Skeletal muscle cell (primary cell): Measurements from ENCODE around the gene OLFML3.
"Not testable (repeated sequence)": the region's sequence is repeated elsewhere in the genome, so short reads cannot be mapped to it uniquely, and the experiment has no call there.

Experiments used
- DNase-seq: peaks from one replicate; pipeline ENCODE4 v3.0.0-alpha.2; 2010; ENCODE audit warnings: low read depth
- H3K4me3 ChIP-seq: 2 replicates; pipeline ENCODE4 v1.5.1; 2011; ENCODE audit warnings: low read depth, mild to moderate bottlenecking, control low read depth, low read length, moderate library complexity

The OLFML3 gene

DNA sequence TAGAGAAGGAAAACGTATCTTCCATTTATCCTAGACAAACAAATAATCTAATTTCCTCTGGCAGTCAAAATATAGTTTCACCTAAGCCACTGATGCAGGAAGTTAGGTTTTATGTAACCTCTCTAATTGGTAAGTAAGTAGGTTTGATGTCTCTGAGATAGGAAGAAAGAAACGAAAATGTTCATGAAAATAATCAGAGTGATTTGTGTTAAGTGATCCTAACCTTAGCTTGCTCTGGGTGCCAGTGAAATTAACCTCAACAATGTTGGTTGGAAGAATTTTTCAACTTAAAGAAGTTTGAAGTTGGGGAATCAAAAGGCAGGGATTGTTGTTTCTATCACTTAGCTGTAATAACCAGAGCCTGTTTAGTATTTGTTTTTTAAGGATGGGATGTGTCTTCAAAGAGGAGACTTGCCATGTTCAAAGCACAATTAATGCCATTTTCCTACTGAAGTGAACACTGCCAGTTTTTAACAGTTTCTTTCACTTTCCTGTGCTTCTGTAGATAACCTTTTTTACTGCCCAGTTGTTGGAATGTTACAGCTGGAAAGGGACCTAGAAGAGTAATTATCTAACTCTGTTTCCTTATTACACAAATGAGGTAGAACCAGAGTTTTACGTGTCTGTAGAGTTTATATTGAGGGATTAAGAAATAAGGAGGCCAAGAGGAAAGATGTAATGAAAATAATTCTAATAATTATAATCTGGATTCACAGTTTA lies 31.7 kb upstream of the OLFML3 start:
- H3K4me3 ChIP-seq, result no peak overlapping the region
- DNase-seq, result no peak

DNA sequence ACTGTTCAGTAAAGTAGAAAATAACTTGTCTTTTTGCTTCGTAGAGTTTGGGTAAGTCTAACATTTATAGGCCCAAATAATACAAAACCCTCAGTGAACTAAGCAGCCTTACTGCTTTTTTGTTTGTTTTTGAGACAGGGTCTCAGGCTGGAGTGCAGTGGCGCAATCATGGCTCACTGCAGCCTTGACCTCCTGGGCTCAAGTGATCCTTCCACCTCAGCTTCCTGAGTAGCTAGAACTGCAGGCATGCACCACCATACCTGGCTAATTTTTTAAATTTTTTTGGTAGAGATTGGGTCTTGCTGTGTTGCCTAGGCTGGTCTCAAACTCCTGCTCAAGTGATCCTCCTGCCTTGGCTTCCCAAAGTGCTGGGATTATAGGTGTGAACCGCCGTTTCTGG lies 31.1 kb upstream of the OLFML3 start:
- not testable (repeated sequence) for H3K4me3 ChIP-seq, DNase-seq

DNA sequence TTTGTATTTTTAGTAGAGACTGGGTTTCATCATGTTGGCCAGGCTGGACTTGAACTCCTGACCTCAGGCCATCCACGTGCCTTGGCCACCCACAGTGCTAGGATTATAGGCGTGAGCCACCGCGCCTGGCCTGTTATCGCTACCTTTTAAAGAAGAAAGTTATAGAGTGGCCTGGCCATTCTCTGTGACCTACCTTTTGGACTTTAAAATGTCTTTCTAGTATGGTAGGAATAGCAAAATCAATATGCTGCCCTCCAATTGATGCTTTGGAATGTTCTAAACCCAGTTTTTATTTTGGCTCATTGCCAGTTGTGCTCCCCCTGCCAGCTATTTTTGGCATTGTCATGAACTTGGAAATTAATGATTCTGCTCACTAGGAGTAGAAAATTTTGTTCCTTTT lies 30.3 kb upstream of the OLFML3 start:
- DNase-seq, result no peak
- no peak overlapping the region for H3K4me3 ChIP-seq

DNA sequence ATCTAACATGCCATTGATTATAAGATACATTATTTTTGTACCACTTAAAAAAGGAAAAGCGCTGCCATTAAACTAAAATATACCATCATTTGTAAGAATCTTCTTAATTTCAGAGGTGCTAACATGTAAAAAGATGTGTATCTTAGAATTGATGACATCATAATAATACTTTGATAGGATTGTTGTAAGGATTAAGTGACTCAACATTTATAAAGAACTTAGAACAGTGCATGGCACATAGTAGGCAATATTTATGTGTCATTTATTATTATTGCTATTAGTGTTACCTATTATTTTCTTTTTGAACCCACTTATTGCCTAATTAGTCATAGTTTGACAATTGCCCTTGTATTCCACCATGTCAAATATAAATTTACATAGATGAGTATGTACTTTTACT lies 28.4 kb upstream of the OLFML3 start:
- no peak overlapping the region for H3K4me3 ChIP-seq
- DNase-seq, result no peak

DNA sequence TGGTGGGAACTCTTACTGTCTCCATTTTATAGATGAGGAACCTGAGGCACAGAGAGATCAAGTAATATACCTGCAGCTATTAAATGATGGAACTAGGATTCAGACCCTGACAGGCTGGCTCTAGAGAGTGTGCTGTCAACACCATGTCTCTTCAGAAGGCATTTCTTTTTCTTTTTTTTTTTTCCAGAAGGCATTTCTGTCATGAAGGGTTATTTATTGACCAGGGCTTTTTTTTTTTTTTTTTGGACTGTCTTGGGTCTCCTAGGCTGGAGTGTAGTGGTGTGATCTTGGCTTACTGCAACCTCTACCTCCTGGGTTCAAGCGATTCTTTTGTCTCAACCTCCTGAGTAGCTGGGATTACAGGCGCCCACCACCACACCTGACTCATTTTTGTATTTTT lies 27.6 kb upstream of the OLFML3 start:
- no peak for DNase-seq
- H3K4me3 ChIP-seq, result no peak overlapping the region

DNA sequence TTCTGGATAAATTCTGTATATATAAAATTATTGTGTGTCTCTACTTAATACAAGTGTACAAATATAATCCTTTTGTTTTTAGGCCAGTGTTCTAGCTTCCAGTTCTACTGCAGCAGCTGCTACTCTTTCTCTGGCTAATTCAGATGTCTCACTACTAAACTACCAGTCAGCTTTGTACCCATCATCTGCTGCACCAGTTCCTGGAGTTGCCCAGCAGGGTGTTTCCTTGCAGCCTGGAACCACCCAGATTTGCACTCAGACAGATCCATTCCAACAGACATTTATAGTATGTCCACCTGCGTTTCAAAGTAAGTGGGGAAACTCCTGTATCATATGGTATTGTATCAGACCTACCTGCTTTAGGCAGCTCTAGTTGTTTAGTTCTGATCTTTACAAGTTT lies 21.3 kb upstream of the OLFML3 start:
- DNase-seq, result no peak
- no peak overlapping the region for H3K4me3 ChIP-seq

DNA sequence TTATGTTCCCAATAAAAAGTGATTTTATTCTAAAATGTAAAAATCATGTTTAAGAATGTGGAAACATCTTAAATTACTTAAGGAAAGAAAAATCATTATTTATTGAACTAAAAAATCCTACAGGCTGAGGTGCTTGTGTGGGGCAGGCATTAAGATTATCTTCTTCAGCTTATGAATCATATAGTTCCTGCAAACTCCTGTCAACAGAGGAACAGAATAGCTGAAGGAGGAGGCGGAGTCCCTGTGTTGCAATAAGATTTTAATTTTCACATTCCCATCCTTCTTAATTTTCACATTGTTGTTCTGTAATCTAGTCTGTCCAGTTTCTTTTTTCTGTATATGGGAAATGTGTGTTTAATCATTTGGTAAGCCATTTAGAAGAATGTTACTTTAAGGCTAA lies 20.6 kb upstream of the OLFML3 start:
- DNase-seq, result no peak

DNA sequence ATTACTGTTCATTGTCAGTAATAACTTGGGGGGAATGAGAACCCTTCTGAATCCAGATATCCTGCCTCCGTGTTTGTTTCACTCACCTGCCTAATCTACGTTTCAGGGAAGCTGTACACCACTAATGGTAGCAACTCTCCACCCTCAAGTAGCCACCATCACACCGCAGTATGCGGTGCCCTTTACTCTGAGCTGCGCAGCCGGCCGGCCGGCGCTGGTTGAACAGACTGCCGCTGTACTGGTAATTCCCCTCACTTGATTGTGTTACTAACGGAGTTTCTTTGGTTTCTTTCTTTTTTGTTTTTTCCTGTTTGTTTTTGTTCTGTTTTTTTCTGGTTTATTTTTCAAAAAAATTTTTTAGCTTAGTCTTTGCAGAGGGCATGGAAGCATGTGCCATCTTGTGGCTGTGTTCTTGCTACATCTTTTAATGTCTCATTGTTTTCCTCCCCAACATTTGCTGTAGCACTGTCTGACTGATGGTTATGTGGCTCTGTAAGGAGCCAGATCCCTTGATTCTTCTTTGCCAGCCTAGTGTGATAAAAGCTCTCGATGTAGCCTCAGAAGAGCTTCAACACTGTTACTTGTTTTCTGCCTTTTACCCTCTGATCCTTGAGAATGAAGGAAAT lies 15.9 kb upstream of the OLFML3 start:
- H3K4me3 ChIP-seq, result no peak overlapping the region
- no peak for DNase-seq

More for the DNA sequence above, 20.6 kb upstream of the OLFML3 start:
- H3K4me3 ChIP-seq, result no peak overlapping the region

DNA sequence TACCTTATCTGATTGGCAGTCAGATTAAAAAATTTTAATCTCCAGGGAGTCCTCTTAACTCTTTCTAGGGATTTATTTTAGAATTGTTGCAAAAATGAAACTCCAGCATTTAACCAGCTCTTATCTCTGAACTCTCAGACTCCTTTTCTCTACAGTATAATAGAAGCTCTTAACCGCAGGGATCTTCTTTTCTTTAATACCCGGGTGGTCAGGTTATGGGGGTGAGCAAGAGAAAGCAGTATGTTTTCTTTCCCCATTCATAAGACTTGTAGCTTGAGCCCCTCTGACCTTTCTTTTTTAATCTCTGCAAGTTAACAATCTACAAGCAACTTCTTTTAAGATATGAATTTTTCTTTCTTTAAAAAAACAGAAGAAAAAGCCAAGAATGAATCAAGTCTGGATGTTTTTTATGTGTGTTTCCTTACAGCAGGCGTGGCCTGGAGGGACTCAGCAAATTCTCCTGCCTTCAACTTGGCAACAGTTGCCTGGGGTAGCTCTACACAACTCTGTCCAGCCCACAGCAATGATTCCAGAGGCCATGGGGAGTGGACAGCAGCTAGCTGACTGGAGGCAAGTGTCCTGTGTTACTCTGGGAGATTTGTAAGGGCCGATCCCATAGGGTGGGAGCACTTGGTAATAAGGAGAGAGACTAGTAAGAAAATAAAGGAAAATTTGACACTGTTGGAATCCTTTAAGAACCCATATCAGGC lies 13.4 kb upstream of the OLFML3 start:
- DNase-seq, result no peak

DNA sequence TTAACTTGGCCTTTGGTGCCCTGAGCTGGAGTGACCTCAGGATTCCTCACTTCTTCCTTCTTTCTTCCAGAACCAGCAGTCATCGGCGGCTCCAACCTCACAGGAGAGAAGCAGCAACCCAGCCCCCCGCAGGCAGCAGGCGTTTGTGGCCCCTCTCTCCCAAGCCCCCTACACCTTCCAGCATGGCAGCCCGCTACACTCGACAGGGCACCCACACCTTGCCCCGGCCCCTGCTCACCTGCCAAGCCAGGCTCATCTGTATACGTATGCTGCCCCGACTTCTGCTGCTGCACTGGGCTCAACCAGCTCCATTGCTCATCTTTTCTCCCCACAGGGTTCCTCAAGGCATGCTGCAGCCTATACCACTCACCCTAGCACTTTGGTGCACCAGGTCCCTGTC lies 6.3 kb upstream of the OLFML3 start:
- DNase-seq, result no peak
- H3K4me3 ChIP-seq, result no peak overlapping the region

More for the DNA sequence above, 13.4 kb upstream of the OLFML3 start:
- H3K4me3 ChIP-seq, result no peak overlapping the region

DNA sequence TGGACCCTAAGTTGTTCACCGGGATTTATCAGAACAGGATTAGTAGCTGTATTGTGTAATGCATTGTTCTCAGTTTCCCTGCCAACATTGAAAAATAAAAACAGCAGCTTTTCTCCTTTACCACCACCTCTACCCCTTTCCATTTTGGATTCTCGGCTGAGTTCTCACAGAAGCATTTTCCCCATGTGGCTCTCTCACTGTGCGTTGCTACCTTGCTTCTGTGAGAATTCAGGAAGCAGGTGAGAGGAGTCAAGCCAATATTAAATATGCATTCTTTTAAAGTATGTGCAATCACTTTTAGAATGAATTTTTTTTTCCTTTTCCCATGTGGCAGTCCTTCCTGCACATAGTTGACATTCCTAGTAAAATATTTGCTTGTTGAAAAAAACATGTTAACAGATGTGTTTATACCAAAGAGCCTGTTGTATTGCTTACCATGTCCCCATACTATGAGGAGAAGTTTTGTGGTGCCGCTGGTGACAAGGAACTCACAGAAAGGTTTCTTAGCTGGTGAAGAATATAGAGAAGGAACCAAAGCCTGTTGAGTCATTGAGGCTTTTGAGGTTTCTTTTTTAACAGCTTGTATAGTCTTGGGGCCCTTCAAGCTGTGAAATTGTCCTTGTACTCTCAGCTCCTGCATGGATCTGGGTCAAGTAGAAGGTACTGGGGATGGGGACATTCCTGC lies 3.9 kb upstream of the OLFML3 start:
- DNase-seq, result peak; percentile 8
- H3K4me3 ChIP-seq, result no peak overlapping the region

DNA sequence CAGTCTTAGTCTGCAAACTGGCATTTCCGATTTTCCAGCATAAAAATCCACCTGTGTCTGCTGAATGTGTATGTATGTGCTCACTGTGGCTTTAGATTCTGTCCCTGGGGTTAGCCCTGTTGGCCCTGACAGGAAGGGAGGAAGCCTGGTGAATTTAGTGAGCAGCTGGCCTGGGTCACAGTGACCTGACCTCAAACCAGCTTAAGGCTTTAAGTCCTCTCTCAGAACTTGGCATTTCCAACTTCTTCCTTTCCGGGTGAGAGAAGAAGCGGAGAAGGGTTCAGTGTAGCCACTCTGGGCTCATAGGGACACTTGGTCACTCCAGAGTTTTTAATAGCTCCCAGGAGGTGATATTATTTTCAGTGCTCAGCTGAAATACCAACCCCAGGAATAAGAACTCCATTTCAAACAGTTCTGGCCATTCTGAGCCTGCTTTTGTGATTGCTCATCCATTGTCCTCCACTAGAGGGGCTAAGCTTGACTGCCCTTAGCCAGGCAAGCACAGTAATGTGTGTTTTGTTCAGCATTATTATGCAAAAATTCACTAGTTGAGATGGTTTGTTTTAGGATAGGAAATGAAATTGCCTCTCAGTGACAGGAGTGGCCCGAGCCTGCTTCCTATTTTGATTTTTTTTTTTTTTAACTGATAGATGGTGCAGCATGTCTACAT lies 2.5 kb upstream of the OLFML3 start:
- peak; percentile 27 for DNase-seq
- H3K4me3 ChIP-seq, result no peak overlapping the region

DNA sequence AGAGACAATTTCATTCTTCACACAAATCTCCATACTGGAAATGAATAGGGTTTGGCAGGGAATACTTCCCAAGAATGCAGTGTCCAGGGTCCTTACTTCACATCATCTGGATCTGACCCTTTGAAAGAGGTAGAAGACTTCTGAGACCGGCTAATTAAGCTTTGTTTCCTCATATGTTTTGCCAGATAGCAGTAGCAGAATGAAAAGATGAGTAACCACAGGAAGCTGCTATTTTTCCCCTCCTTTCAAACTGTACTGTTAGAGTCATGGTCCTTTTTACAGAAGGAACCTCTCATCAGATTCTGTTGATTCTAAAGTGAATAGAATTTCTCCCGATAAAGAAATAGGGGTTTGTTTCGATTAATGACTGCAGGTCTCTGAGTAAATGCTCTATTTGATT lies 1.4 kb upstream of the OLFML3 start:
- H3K4me3 ChIP-seq, result no peak overlapping the region
- no peak for DNase-seq

DNA sequence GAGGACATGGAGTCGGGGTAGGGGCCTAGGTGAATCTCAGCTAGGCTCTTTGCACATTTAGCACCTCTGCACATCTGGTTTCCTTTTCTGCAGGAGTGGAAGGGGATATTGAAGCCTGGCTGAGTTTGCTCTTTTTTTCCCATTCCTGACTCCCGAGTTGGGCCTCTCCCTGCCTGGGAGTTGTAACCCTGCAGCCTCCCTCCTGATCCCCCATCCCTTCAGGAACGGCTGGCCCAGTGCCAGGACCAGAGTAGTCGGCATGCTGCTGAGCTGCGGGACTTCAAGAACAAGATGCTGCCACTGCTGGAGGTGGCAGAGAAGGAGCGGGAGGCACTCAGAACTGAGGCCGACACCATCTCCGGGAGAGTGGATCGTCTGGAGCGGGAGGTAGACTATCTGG lies 836 bp downstream of the OLFML3 start:
- peak overlapping the region; percentile 54 for H3K4me3 ChIP-seq

DNA sequence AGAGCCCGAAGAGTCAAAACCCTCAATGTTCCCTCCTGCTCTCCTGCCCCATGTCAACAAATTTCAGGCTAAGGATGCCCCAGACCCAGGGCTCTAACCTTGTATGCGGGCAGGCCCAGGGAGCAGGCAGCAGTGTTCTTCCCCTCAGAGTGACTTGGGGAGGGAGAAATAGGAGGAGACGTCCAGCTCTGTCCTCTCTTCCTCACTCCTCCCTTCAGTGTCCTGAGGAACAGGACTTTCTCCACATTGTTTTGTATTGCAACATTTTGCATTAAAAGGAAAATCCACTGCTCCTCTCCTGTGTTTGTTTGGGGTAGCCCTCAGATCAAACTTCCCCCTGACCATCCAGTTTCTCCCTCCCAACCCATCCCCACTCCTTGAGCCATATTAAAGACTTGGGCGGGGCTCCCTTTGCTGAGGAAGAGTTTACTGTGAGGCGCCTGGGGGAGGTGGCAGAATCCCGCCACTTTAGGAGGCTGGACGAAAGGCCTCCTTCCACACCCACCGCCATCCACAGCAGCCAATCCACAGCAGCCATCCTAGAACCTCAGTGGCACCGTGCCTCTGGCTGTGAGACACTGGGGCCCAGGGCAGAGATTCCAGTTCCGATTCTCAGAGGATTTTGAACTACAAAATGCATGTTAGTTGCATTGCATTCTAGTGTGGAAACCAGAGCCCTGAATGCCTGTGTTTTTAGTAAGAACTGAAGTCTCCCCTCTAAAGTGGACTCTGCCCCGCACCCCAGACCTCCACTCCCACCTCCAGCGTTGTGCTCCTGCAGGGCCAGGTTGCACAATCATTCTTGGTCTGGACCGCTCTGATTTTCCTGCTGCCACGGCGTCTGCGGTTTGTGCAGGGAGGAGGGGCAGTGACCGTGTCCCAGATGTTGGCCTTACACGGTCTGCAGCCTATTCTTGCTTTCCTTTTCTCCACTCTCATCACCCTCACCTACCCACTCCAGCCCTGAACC lies 3.0 kb downstream of the OLFML3 start:
- peak overlapping the region; percentile 39 for H3K4me3 ChIP-seq
- peak; percentile 83 for DNase-seq

More for the DNA sequence above, 836 bp downstream of the OLFML3 start:
- no peak for DNase-seq

DNA sequence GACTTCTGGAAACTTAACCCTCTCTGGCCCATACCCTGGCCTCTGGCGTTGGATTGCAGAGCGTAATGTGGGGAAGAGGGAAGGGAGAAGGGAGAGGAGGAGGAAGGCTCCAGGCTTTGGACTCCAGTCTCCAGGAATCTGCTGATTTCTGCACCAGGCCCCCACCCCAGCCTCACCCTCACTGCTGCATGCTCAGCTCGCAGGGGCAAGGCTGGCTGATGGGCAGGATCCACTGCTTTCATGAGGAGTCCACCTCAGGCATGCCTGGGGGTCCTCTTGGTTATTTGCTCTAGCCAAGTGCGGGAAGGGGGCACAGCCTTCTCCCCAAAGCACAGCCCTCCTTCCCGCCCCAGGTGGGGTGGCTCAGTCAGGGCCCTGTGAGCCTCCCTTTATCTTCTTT lies 3.7 kb downstream of the OLFML3 start:
- no peak for DNase-seq
- peak overlapping the region; percentile 39 for H3K4me3 ChIP-seq

DNA sequence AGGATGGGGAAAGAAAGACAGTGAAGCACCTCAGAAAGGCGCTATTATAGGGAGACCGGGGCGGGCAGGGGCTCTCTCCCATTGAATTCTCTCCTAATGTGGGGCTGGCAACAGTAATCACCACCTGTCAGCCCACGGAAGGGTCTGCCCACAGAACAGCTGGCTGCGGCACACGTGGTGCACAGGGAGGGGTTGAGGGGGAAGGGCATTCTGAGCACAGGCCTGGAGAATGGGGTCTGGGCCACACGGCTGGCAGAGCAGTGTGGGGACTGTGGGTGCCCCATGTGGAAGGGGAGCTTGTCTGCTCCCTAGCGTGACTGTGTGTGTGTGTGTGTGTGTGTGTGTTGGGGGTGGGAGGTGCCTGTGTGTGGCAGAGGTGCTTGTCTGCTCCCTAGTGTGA lies 4.1 kb downstream of the OLFML3 start:
- H3K4me3 ChIP-seq, result peak overlapping the region; percentile 39
- no peak for DNase-seq

DNA sequence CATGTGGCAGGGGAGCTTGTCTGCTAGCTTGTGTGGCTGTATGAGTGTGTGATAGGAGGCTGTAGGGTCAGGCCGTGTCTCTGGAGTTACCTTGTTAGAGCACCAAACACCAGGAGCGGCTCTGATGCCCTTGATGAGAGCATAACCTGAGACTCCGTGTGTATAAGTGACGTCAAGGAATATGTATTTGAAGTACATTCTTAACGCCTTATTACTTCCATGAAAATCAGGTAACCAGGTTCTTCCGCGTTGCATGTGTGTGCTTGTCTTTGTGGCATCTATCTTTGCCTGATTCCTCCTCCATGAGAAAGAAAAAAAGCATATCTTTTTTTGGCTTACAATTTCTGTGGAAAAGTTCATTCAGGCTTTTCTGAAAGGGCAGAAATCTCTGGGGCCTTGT lies 4.6 kb downstream of the OLFML3 start:
- no peak for DNase-seq
- H3K4me3 ChIP-seq, result peak overlapping the region; percentile 39

DNA sequence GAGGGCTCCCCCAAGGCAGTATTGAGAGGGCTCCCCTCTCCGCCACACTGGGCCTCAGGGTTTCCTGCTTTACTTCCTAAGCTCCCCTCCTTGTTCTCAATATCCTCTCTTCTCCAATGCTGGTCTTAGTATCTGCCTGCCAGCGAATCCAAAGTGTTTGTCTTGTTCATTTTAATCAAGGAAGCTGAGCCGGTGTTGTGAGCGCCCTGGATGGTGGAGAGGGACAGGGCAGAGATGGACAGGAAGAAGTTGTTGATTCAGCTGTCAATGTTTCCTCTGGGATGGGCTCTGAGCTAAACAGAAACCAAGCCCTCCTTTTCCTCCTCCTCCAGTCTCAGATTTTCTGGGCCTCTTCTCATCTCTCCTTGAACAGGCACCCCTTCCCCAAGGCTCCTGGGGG lies 5.4 kb downstream of the OLFML3 start:
- no peak for DNase-seq
- no peak overlapping the region for H3K4me3 ChIP-seq
